Activated CD8-positive, alpha-beta memory T cell treated with anti-CD3 and anti-CD28 coated beads, Interleukin-2, amount 50 U/mL, for 4 hours (primary cell): Measurements from ENCODE around the gene PHYKPL.
"Not testable (repeated sequence)": the region's sequence is repeated elsewhere in the genome, so short reads cannot be mapped to it uniquely, and the experiment has no call there.

Experiments
- DNase-seq: peaks from one replicate; pipeline ENCODE4 v3.0.0-alpha.2; 2020

PHYKPL gene

DNA sequence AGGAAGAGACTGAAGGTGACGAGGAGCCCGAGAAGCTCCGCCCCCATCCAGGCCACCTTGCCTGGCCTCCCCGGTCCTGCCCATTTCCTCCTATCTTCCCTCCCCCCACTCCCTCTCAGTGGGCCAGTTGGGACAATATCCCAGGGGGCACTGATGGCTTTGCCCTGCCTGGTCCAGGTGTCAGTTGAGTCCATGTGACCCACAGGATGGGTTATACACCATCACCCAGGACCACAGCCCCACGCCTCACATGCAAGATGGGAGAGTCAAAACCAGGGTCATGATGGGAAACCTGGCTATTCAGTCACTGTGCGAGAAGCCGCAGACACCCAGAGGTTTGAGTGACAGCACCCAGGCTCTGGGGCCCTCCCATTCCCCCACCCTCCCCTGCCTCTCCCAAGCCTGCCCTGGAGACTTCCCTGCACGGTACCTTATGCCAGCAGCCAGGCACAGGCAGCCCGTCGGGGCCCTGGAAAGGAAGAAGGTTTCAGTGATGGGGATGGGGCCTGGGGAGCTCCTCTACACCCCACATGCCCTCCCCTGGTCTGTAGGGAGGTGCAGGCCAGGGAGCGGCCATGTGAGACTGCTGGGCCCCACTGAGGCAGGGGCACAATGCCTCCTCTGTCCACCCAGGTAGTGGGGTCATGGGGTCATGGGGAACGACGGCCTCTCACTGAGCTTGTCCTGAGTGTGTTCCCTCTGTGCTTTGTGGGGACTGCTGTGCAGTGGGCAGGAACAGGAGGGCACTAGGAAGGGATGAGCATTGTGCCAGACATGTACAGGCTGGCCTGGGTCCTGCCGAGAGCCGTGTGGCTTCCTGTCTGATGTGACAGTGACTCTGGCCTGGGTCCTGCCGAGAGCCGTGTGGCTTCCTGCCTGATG lies 6.3 kb upstream of the PHYKPL start:
- no peak for DNase-seq

DNA sequence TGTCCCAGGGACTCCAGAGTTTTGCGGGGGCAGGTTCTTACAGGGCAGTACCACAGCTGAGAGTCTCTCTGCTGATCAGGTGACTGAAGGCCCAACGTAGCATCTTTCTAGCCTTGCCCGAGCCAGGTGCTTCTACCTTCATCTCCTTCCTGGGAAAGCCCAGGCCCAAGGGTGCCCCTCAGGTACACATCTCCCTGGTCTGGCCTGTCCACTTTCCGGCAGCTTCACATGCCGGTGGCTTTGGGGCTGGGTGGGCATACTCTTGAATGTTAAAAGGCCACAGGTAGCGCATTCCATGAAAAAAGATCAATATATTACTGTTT lies 5.7 kb upstream of the PHYKPL start:
- no peak for DNase-seq

DNA sequence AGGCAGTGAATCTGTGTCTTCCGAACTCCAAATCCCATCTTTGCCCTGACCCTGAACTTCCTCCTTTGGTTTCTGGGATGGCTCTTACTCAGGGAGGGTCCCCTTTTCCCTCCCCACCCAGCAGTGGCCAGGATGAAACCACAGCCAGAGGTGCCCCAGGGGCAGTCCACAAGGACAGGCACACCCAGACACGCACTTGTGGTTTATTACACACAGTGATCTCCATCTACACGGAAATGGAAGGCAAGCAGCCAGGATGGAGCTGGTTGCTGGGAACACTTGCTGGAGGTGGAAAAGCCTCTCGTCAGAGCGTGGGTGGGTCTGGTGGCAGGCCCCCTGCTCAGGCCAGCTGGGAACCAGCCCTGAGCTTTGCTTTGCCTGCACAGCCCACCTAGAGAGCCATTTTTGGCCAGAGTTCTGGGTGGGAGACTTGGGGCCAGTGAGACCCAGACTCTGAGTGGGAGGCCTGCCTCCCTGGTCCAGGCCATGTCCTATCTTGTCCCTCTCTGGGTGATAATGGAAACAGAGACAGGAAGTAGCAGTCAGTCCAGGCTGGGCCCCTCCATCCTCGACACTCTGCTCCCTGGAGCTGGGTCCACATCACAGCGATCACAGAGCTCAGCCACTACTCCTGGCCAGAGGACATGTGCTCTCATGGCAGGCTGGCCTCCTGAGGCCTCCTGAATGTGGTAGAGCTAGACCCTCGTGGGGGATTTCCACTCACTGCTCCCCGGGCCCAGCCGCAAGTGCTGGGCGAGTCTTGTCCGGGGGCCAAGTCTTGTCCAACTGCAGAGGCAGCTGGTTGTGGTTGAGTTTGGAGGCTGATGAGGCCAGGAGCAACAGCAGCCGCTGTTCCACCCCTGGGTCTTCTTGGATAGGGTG lies 5.1 kb upstream of the PHYKPL start:
- DNase-seq = no peak

DNA sequence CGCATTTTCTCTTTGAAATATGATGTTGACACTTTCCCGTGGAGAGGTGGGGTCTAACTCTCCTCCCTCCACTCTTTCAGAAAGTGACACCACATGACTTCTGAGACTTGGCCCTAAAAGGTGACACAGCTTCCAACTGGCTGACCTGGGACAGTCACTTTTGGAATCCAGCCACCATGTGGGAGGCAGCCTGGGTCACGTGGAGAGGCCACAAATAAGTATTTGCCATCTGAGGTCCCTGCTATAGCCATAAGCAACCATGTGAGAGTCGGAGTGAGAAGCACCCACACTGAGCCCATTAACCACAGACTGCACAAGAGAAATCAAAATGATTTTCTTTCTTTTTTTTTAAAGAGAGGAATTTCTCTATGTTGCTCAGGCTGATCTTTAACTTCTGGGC lies 4.1 kb upstream of the PHYKPL start:
- DNase-seq = no peak

DNA sequence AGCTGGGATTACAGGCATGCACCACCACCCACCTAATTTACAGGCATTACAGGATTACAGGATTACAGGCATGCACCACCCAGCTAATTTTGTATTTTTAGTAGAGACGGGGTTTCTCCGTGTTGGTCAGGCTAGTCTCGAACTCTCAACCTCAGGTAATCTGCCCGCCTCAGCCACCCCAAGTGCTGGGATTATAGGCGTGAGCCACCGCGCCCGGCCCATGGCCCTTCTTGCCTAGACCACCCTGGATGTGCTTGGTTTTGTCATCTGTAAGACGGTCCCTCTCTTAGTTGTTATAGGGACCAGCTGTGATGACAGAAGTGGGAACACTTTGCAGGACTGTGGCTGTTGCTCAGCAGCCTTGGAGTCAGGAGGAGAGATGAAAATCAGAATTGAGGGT lies 3.5 kb upstream of the PHYKPL start:
- no peak for DNase-seq

DNA sequence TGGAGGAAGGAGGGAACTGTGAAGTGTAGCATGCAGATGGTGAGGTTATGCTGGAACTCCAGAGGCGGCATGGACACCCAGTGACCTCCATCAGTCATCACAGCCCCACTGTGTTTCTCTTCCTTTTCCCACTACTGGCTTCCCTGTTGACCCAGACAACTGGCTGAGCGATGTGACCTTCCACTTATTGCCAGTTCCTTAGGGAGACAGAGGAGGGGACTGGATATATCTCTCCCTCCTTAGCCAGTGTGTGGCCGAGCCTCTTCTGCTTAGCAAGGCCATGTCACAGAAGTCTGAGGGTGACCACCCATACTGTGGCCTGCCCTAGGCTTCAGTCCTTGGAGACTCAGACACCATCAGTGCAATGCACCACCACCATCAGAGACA lies 3.0 kb upstream of the PHYKPL start:
- DNase-seq = no peak

DNA sequence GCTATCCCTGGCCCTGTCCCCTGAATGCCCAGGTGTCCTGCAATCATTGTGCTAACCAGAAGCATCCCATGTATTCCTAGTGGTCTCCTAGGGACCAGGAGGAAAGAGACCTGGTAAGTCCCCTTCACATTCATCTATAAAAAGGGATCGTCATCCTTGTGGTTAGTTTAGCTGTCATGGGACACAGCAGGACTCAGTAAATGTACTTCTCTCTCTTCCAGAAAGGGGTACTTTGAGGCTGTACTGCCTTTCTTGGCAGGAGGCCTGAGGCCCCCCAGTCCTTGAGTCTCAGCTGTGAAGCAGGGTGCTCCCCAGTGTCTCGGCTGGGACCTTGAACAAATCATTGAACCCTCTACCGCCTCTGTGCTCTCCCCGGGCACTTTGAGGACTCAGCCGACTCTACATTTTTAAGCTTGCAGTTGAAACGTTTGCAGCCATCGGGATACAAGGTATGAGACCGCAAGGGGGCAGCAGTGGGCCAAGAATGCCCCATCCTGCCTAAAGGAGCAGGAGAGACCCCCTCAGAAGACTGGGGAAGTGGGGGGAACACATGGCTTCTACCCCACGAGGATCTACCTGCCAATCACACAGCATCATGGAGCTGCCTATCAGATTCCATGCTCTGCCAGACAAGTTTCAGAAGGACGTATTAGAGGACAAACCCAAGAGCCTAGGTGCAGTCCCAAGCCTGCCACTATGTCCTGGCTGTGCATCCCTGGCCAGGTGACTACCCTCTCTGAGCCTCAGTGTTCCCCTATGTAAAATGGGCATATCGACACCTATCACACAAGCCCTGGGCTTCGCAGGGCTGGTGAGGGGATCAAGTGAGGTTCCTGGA lies 2.4 kb upstream of the PHYKPL start:
- peak; percentile 85 for DNase-seq

DNA sequence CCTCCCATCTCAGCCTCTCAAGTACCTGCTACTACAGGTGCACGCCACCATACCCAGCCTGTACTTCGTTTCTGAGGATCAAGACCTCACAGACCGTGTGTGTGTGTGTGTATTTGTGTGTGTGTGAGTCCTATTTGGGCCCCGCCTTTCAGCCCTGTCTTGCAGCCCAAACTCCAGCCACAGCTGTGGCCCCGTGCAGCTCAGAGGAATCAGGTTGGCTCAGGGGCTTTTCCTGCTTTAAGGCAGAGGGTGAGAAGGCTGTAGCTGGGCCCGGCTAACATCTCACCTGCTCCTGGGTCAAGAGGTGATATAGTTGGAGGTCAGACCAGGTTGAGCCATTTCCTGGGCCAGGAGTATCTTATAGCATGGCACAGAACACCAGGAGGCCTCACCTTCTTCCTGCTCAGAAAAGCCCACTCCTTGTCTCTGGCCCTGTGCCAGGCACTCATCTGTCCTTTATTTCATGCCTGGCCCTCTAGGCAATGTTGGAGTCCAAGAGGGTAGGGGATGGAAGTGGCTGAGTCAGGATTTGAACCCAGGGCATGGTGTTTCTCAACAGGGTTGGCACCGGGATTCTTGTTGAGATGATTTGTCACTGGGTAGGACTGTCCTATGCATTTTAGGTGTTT lies 1.6 kb upstream of the PHYKPL start:
- DNase-seq = no peak

DNA sequence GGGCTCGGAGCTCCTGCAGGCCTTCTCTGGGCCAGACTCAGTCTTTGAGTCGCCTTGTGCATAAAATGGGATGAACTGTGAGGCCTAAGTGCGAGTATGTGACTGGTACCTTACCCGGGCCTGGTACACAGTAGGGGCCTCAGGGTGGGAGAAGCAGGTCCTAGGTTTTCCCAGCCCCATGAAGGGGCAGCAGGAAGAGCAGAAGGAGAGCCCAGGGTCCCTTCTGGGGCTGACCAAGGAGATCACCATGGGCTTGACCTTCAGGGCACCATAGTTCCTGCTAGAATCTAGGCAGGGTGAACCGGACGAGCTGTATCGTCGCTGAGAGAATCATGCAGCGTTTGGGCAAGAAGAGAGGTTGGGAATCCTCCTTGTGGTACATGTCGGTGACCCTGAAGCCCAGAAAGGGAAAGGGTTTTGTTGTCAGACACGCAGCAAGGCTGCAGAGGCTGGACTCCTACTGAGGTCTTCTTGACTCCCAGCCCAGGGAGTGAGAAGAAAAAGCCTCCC lies 373 bp upstream of the PHYKPL start:
- DNase-seq = no peak

DNA sequence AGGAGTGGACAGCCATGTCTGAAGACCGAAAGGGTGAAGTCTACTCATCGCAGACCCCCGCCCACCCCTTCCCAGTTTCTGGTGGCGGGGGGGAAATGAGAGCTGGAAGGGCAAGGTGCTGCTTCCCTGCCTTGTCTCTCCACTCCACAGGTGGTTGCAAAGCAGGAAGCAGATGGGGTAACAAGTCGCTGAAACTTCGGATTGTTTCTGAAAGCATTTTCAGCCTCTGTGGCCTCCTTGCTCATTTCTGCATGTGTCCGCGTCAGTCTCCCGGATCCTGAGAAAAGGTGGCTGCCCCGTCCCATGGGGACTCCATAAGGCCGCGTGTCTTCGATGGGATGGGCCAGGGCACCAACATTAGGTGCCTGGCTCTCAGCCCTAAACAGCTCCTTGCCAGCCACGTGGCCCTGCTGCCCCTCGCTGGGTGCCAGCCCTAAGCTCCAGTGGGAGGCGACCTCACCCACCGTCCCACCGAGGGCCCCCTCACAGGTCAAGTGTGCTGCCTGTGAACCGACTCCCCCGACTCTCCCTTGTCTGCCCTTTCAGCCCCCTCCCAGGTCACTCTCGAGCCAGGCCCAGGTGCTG lies 971 bp downstream of the PHYKPL start:
- DNase-seq = no peak

DNA sequence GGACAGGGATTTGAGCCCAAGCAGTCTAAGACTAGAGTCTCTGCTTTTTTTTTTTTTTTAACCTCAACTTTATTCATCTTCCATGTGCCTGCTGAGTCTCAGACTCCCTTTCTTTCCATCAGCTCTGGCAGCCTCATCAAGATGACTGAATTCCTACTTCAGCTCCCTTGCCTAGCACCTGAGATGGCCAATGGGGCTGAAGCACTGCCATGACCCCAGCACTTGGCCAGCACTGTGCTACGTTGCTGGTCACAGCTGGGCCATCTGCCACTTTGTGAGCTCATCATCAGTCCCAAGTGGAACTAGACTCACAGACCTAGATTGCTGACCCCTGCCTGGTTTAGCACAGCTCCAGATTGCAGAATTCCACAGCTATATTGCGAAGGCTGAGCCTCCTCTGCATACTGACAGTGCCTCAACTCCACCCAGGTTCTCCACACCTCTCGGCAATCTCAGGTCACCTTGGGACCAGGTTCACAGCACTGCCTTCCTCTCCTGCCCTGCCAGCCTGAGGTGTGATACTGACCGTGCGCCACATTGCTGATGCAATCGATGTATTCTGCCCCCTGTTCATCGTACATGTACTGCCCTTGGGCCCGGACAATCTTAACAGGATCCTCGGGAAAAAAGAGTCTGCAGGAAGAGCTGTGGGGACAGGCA lies 1.6 kb downstream of the PHYKPL start:
- no peak for DNase-seq

DNA sequence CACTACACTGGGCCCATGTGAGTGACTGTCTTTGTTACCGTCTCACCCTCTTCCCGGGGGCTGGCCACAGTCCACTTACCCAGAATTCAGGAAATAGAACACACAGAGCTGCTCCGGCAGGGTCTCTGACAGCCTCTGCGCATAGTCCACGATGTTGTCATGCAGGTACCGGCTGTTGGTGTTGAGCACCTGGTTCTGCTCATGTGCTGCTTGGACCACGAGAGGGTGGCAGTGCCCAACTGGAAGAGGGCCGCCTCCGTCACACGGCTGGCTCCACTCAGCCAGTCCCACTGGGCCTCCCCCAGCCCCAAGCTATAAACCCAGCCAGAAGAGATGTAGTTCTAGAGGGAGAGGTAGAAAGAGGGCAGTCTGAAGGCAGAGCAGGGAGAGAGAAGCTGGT lies 2.7 kb downstream of the PHYKPL start:
- no peak for DNase-seq

DNA sequence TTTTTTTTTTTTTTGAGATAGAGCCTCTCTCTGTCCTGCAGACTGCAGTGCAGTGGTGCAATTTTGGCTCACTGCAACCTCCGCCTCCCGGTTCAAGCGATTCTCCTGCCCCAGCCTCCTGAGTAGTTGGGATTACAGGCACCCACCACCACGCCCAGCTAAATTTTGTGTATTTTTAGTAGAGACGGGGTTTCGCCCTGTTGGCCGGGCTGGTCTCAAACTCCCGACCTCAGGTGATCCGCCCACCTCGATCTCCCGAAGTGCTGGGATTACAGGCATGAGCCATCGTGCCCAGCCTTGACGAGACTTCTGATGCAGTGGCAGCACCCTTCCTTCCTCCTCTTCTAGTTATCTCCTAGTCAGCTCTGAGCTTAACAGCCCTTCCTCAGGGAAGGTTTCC lies 3.5 kb downstream of the PHYKPL start:
- DNase-seq = not testable (repeated sequence)

DNA sequence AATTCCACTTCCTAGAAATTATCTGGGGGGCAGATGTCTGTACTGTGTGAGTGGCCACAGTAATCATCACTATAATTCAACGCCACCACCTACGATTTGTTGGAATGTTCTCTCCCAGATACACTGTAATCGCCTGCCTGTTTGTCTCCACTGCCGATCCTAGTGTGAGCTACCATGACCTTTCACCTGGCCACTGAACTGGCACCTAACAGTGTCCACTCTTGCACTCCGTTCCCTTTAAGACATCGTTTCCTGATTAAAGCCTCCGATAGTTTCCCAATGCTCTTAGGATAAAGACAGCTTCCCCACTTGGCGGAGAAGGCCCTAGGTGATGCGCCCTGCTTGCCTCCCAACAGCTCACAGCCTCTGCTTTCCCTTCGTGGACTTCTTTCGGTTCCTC lies 4.0 kb downstream of the PHYKPL start:
- no peak for DNase-seq

DNA sequence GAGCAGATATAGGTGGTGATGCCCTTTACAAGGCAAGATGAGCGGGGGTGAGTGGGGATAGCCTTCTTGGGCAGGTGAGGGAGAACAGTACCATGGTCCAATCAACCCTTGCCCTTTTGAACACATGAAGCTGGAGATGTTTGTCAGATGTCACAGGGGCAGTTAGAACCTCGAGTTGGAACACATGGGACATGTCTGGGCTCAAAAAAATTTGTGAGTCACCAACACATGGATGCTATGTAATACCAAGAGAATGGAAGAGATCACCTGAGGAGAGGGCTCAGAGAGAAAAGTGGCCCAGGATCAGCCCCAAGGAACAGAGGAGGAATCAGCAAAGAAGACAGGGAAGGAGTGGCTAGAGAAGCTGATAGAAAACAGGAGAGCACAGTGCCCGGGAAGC lies 4.7 kb downstream of the PHYKPL start:
- no peak for DNase-seq

DNA sequence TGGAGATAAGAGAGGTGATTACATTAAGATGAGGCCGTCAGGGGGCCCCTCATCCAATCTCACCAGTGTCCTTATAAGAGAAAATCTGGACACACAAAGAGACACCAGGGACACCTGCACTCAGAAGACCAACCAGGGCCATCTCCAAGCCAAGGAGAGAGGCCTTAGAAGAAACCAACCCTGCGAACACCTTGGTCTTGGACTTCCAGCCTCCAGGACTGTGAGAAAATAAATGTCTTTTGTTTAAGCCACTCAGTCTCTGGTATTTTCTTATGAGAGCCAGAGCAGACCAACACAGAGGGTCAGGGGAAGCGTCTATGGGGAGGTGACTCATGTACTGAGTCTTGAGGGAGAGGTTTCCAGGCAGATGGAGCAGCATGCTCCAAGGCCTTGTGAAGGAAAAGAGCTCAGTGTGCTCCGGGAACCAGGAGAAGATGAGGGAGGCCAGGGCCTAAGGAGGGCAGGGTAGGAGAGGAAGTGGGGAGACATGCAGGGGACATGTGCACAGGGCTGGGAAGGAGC lies 5.4 kb downstream of the PHYKPL start:
- DNase-seq = no peak

DNA sequence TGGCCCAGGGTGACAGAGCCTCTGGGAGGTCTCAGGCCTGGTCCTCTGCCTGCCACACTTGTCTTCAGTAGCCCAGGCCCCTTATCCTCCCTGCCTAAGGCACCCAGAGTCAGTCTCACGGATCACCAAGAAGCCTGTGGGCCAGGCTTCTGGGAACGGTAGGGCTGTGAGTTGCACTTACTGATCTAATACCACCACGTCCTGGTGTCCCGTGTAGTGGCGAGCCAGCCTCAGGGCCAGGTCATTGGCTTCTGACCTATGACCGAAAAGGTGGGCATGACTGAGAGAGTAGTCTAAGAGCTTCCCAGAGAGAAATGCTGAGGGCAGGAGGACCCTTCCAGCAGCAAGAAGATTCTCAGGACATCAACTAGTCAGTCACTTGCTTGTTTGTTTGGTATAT lies 7.4 kb downstream of the PHYKPL start:
- DNase-seq = no peak

DNA sequence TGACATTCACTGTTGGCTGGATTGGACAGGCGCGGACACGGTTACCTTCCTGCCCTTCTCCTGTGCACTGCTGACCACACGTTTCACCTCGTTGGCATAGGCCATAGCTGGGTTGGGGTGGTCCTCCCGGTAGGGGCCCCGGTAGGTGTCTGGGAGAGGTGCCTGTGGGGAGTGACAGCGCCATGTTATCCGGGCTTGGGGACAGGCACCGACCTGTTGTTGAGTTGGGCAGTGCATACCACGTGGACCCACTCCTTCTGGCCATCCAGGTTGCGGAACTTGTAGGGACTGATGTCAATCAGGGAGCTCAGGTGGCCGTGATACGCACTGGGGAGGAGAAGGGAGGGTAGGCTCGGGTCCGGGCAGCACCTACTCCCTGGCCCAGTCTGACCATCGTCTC lies 8.2 kb downstream of the PHYKPL start:
- no peak for DNase-seq

DNA sequence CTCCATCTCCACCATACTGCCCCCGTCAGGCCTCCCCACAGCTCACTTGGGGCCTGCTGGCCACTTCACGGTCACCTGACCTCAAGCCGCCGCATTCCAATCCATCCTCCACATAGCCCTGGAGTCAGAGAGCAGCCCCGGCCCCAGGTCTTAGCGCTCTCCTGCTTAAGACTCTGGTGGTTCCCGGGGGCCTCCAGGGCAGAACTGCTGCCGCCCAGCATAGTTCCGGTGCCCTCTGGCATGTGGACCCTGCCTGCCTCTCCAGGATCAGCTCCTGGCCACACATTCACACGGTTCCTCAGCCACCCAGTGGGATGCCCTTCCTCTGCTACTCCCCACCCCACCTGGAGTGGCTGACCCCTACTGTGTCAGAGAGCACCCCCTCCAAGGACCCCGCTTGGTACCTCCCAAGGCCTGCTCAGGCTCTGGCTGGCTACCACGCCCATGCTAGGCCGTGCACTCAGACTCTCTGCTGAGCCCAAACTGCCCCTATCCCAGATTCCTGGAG lies 8.7 kb downstream of the PHYKPL start:
- DNase-seq = no peak

DNA sequence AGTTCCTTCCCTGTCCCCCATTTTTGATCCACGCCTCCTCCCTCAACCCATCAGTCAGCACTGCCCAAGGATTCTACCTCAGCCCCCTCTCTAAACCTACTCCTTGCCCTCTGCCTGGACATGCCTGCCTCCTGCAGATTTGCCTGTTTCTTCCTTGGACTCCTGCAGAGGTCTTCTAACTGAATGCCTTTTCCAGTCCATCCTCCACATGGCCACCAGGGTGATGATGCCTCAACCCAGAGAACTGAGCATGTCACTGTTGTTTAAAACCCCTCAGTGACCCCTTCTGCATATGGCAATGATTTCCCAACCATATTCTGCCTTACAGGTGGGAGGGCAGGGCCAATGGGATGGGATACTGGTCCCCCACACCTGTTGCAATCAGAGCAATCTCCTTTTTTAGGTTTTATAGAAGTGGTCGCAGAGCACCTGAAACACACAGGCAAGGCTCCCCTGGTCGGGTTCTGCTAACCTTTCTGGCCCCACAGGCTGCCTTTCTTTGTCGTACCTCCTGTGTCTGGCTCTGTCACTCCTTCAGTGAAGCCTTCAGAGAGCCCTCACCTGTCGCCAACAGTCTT lies 9.3 kb downstream of the PHYKPL start:
- DNase-seq = no peak

DNA sequence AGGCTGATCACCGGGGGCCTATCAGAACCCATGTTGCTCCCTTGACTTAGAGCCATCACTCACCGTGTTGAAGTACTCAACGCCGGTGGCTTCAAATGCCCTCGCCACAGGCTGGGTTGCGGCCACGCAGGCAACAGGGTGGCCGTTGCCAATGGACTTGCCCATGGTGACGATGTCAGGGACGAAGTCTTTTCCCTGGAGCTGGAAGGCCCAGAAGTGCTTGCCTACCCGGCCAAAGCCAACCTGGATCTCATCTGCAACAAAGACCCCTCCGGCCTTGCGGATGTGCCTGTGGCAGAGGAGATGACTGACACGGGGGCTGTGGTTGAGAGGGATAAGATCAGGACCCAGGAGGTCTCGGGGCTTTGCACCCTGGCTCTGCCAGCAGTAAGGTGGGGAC lies 10.3 kb downstream of the PHYKPL start:
- DNase-seq = no peak
